Endothelial cell of umbilical vein (primary cell): ENCODE results near the gene NOTCH3.

ENCODE experiments used
- CTCF ChIP-seq, 2 donors: IDR thresholded peaks; 1 replicate in 1 of 2; 2 replicates in 1 of 2; pipeline ENCODE4 v1.5.1; 2011; ENCODE audit warnings: low read length in 2 of 2, mild to moderate bottlenecking in 2 of 2, moderate library complexity in 2 of 2, control low read depth in 1 of 2, inconsistent platforms in 1 of 2, low read depth in 1 of 2; ENCODE audit not compliant: insufficient read depth in 1 of 2; ENCODE audit errors: extremely low read depth in 1 of 2
- EZH2 ChIP-seq: IDR thresholded peaks from 2 replicates; pipeline ENCODE4 v1.6.1; 2012; ENCODE audit warnings: borderline replicate concordance, low read depth, mild to moderate bottlenecking, moderate library complexity, low read length, inconsistent platforms; ENCODE audit not compliant: severe bottlenecking
- GATA2 ChIP-seq: IDR thresholded peaks from 2 replicates; pipeline ENCODE4 v1.7.0; 2011; ENCODE audit warnings: low read depth, mild to moderate bottlenecking, moderate library complexity, mixed read lengths, low read length; ENCODE audit not compliant: insufficient read length, insufficient read depth
- JUN ChIP-seq: IDR thresholded peaks from 2 replicates; pipeline ENCODE4 v1.6.1; 2011; ENCODE audit warnings: borderline replicate concordance, low read depth; ENCODE audit not compliant: insufficient read length, insufficient read depth
- MAX ChIP-seq: IDR thresholded peaks from 2 replicates; pipeline ENCODE4 v1.6.1; 2011; ENCODE audit not compliant: insufficient read depth, insufficient read length
- POLR2A ChIP-seq: IDR thresholded peaks from 2 replicates; pipeline ENCODE4 v1.6.1; 2012; ENCODE audit warnings: low read depth, mild to moderate bottlenecking, control low read depth, low read length
- POLR2AphosphoS5 ChIP-seq: IDR thresholded peaks from 2 replicates; pipeline ENCODE4 v1.6.1; 2012; ENCODE audit warnings: low read depth, mild to moderate bottlenecking, control low read depth, low read length, moderate library complexity; ENCODE audit not compliant: insufficient read depth

- TF ChIP-seq JUN, result no peak
- no peak for TF ChIP-seq CTCF (IDR thresholded peaks at IDR 0.05; ENCODE audit: extremely low read depth in 1 of 2, insufficient read depth in 1 of 2, low read depth in 1 of 2, low read length in 2 of 2)
- peak; percentile 41 for TF ChIP-seq POLR2AphosphoS5
- TF ChIP-seq POLR2A, result no peak
- no peak for TF ChIP-seq MAX
- TF ChIP-seq EZH2, result no peak
- no peak for TF ChIP-seq GATA2
Measured at GRCh38 chr19:15234431-15235130, 33.8 kb upstream of the NOTCH3 start.
